Activated CD4-positive, alpha-beta memory T cell treated with anti-CD3 and anti-CD28 coated beads, Interleukin-2, amount 10 ng/mL, durations not matched to agents 7 days and 5 days (primary cell): ENCODE data around the gene MFSD2B. TPM values are rescaled to one million over a fixed set of nuclear protein-coding genes. Genes with fewer than 3 reads are reported as not detected.
A peak's percentile ranks its signal among the peaks of the same experiment; 100 is the strongest.

ENCODE experiments used
- CTCF ChIA-PET: fragments of 350-600 bp; sonication (Branson Sonifier 250); formaldehyde crosslinking; loops from one replicate; lab custom pipeline; 2021; ENCODE audit warnings: antibody characterized with exemption, inconsistent platforms; lab: Charles Lee
- POLR2A ChIA-PET: fragments of 350-600 bp; sonication (Branson Sonifier 250); formaldehyde crosslinking; loops from one replicate; lab custom pipeline; 2021; ENCODE audit warnings: antibody characterized with exemption; lab: Charles Lee
- DNase-seq: peaks from one replicate; pipeline ENCODE4 v3.0.0-alpha.2; 2020
- H3K27ac Mint-ChIP-seq: one replicate; pipeline ENCODE4 v1.8.0; 2021; ENCODE audit warnings: mild to moderate bottlenecking, mixed read lengths
- H3K27me3 Mint-ChIP-seq: one replicate; pipeline ENCODE4 v1.8.0; 2021; ENCODE audit warnings: mixed read lengths
- H3K36me3 Mint-ChIP-seq: one replicate; pipeline ENCODE4 v1.8.0; 2021; ENCODE audit warnings: low read depth, mixed read lengths
- H3K4me1 Mint-ChIP-seq: one replicate; pipeline ENCODE4 v1.8.0; 2021; ENCODE audit warnings: mixed read lengths
- H3K4me3 Mint-ChIP-seq: one replicate; pipeline ENCODE4 v1.8.0; 2021; ENCODE audit warnings: mild to moderate bottlenecking, mixed read lengths
- H3K9me3 Mint-ChIP-seq: one replicate; pipeline ENCODE4 v1.8.0; 2021; ENCODE audit warnings: mixed read lengths
- total RNA-seq, 2 experiments: library from RNA; stranded (reverse); gene quantifications; one replicate each; pipeline ENCODE4 v1.2.3, GENCODE V29; 2021

The MFSD2B gene
- total RNA-seq, 2 experiments from 2014 or later: 0.20 TPM; not detected in 1

- peaks cover 41% of the 10 kb centered on the region for H3K4me1 Mint-ChIP-seq
- POLR2A ChIA-PET: interaction anchor here (0.7 to 3.3 kb wide), 13 partner anchors 9 to 223 kb away, joined by 3 to 35 read pairs (median 4); partner anchors contain the start of genes ATAD2B, SF3B6, TP53I3 and UBXN2A
- peaks cover 6% of the 10 kb centered on the region for H3K36me3 Mint-ChIP-seq
- H3K27ac Mint-ChIP-seq: peak overlapping the region; percentile 85
- CTCF ChIA-PET: interaction anchor here (0.5 to 2.3 kb wide), 8 partner anchors 13 to 531 kb away, joined by 3 to 20 read pairs (median 4); partner anchors contain the start of genes ATAD2B and TP53I3
- H3K4me3 Mint-ChIP-seq: peak overlapping the region; percentile 96
- no peak for DNase-seq
- H3K9me3 Mint-ChIP-seq: no peaks in the 10 kb centered on the region
- peaks cover 2% of the 10 kb centered on the region for H3K27me3 Mint-ChIP-seq
Measured at GRCh38 chr2:24047703-24048033, 37.8 kb downstream of the MFSD2B start.

GRCh38 chr2:24048769-24049484 lies 39.0 kb downstream of the MFSD2B start:
- H3K4me1 Mint-ChIP-seq: peaks cover 38% of the 10 kb centered on the region
- POLR2A ChIA-PET: interaction anchor here (1.2 to 3.3 kb wide), 3 partner anchors 28 to 122 kb away, joined by 4 to 35 read pairs (median 14); partner anchors contain the start of genes ATAD2B, PFN4 and SF3B6
- H3K27ac Mint-ChIP-seq: peak overlapping the region; percentile 19
- H3K9me3 Mint-ChIP-seq: no peaks in the 10 kb centered on the region
- H3K4me3 Mint-ChIP-seq: no peak overlapping the region
- H3K27me3 Mint-ChIP-seq: peaks cover 2% of the 10 kb centered on the region
- H3K36me3 Mint-ChIP-seq: peaks cover 3% of the 10 kb centered on the region
- DNase-seq: no peak
- CTCF ChIA-PET: interaction anchor here (0.6 to 1.3 kb wide), 4 partner anchors 30 to 122 kb away, joined by 3 to 7 read pairs (median 3); partner anchors contain the start of gene ATAD2B

- DNase-seq: peak; percentile 74
- H3K27me3 Mint-ChIP-seq: peaks cover 2% of the 10 kb centered on the region
- H3K9me3 Mint-ChIP-seq: no peaks in the 10 kb centered on the region
- H3K4me1 Mint-ChIP-seq: peaks cover 38% of the 10 kb centered on the region
- H3K27ac Mint-ChIP-seq: peak within 1 kb of the TSS; percentile 19
- ChIA-PET CTCF (interaction anchor here (0.6 to 2.6 kb wide), 5 partner anchors 10 to 122 kb away, joined by 3 to 14 read pairs (median 7); partner anchors contain the start of genes ATAD2B and TP53I3), POLR2A (interaction anchor here (0.7 to 3.3 kb wide), 5 partner anchors 27 to 123 kb away, joined by 3 to 35 read pairs (median 6); partner anchors contain the start of genes ATAD2B, PFN4 and SF3B6)
- no peak within 1 kb of the TSS for H3K4me3 Mint-ChIP-seq
- H3K36me3 Mint-ChIP-seq: peaks cover 3% of the 10 kb centered on the region
Measured at GRCh38 chr2:24049485-24050021, 39.7 kb downstream of the MFSD2B start, which contains the start of gene FKBP1B. TSS of gene FKBP1B (plus strand) at chr2:24049741. CDS start at chr2:24049850, 109 bp downstream.

- H3K4me3 Mint-ChIP-seq: no peak overlapping the region
- CTCF ChIA-PET: interaction anchor here (1.3 to 2.6 kb wide), 3 partner anchors 10 to 34 kb away, joined by 3 to 14 read pairs (median 7); partner anchors contain the start of gene TP53I3
- DNase-seq: peak; percentile 20
- no peak overlapping the region for H3K27ac Mint-ChIP-seq
- H3K27me3 Mint-ChIP-seq: peaks cover 2% of the 10 kb centered on the region
- H3K36me3 Mint-ChIP-seq: peaks cover 3% of the 10 kb centered on the region
- peaks cover 34% of the 10 kb centered on the region for H3K4me1 Mint-ChIP-seq
- POLR2A ChIA-PET: interaction anchor here (0.7 to 1.5 kb wide), 3 partner anchors 29 to 124 kb away, joined by 3 to 6 read pairs (median 3); partner anchors contain the start of gene ATAD2B
- no peaks in the 10 kb centered on the region for H3K9me3 Mint-ChIP-seq
Measured at GRCh38 chr2:24050041-24050979, 40.4 kb downstream of the MFSD2B start.

- Mint-ChIP-seq H3K9me3 (no peaks in the 10 kb centered on the region), H3K4me1 (peaks cover 21% of the 10 kb centered on the region), H3K36me3 (peaks cover 3% of the 10 kb centered on the region), H3K27me3 (peaks cover 2% of the 10 kb centered on the region), H3K4me3 (no peak overlapping the region), H3K27ac (no peak overlapping the region)
- POLR2A ChIA-PET: interaction anchor here (0.9 to 1.5 kb wide), 3 partner anchors 25 to 125 kb away, joined by 3 read pairs; partner anchors contain the start of genes ATAD2B and SF3B6
- no peak for DNase-seq
- CTCF ChIA-PET: interaction anchor here (2.1 to 2.6 kb wide), 2 partner anchors 8 to 32 kb away, joined by 7 to 14 read pairs; partner anchors contain the start of gene TP53I3
Measured at GRCh38 chr2:24051833-24052232, 41.9 kb downstream of the MFSD2B start.

- ChIA-PET POLR2A (interaction anchor here (1.0 to 1.5 kb wide), 2 partner anchors 113 to 126 kb away, joined by 3 read pairs; partner anchors contain the start of genes ATAD2B and UBXN2A), CTCF (interaction anchor here (0.6 to 1.6 kb wide), 2 partner anchors 12 to 126 kb away, joined by 3 to 8 read pairs; partner anchors contain the start of gene ATAD2B)
- peaks cover 2% of the 10 kb centered on the region for H3K27me3 Mint-ChIP-seq
- no peaks in the 10 kb centered on the region for H3K9me3 Mint-ChIP-seq
- no peaks in the 10 kb centered on the region for H3K36me3 Mint-ChIP-seq
- H3K4me3 Mint-ChIP-seq: no peak overlapping the region
- peaks cover 10% of the 10 kb centered on the region for H3K4me1 Mint-ChIP-seq
- DNase-seq: no peak
- H3K27ac Mint-ChIP-seq: no peak overlapping the region
Measured at GRCh38 chr2:24052951-24053350, 43.1 kb downstream of the MFSD2B start.

- ChIA-PET CTCF (interaction anchor here (1.2 to 1.6 kb wide), 2 partner anchors 22 to 127 kb away, joined by 4 to 8 read pairs; partner anchors contain the start of genes ATAD2B and SF3B6), POLR2A (no interaction called here)
- peaks cover 2% of the 10 kb centered on the region for H3K4me1 Mint-ChIP-seq
- no peaks in the 10 kb centered on the region for H3K27me3 Mint-ChIP-seq
- H3K4me3 Mint-ChIP-seq: no peak overlapping the region
- no peaks in the 10 kb centered on the region for H3K36me3 Mint-ChIP-seq
- no peak for DNase-seq
- H3K9me3 Mint-ChIP-seq: no peaks in the 10 kb centered on the region
- no peak overlapping the region for H3K27ac Mint-ChIP-seq
Measured at GRCh38 chr2:24054366-24055010, 44.6 kb downstream of the MFSD2B start.

- CTCF ChIA-PET: no interaction called here
- POLR2A ChIA-PET: interaction anchor here (2.0 kb wide), 1 partner anchor 8 kb away, joined by 4 read pairs; the partner anchor contains the start of gene WDCP
Measured at GRCh38 chr2:24055750-24056149, 45.9 kb downstream of the MFSD2B start.

GRCh38 chr2:24058564-24059271 lies 48.8 kb downstream of the MFSD2B start:
- Mint-ChIP-seq H3K36me3 (no peaks in the 10 kb centered on the region), H3K4me1 (peaks cover 7% of the 10 kb centered on the region), H3K27me3 (no peaks in the 10 kb centered on the region), H3K27ac (no peak overlapping the region), H3K4me3 (no peak overlapping the region), H3K9me3 (no peaks in the 10 kb centered on the region)
- POLR2A ChIA-PET: no interaction called here
- DNase-seq: no peak
- CTCF ChIA-PET: interaction anchor here (0.5 to 1.9 kb wide), 4 partner anchors 8 to 234 kb away, joined by 3 to 7 read pairs (median 4); partner anchors contain the start of gene SF3B6

More at GRCh38 chr2:24055750-24056149, 45.9 kb downstream of the MFSD2B start:
- Mint-ChIP-seq H3K27ac (no peak overlapping the region), H3K9me3 (no peaks in the 10 kb centered on the region), H3K4me3 (no peak overlapping the region), H3K4me1 (peaks cover 7% of the 10 kb centered on the region), H3K36me3 (no peaks in the 10 kb centered on the region), H3K27me3 (no peaks in the 10 kb centered on the region)
- no peak for DNase-seq

- peaks cover 14% of the 10 kb centered on the region for H3K4me1 Mint-ChIP-seq
- no peak overlapping the region for H3K27ac Mint-ChIP-seq
- no peaks in the 10 kb centered on the region for H3K9me3 Mint-ChIP-seq
- peaks cover 31% of the 10 kb centered on the region for H3K36me3 Mint-ChIP-seq
- POLR2A ChIA-PET: interaction anchor here (1.4 to 1.6 kb wide), 2 partner anchors 11 to 18 kb away, joined by 5 read pairs; partner anchors contain the start of genes SF3B6 and WDCP
- no peak for DNase-seq
- H3K27me3 Mint-ChIP-seq: no peaks in the 10 kb centered on the region
- H3K4me3 Mint-ChIP-seq: no peak overlapping the region
- CTCF ChIA-PET: interaction anchor here (1.1 to 1.7 kb wide), 4 partner anchors 138 to 241 kb away, joined by 3 to 4 read pairs (median 4); partner anchors contain the start of gene ATAD2B
Measured at GRCh38 chr2:24065341-24065740, 55.5 kb downstream of the MFSD2B start.
